ENCODE results near the gene PRR5L.

DNA sequence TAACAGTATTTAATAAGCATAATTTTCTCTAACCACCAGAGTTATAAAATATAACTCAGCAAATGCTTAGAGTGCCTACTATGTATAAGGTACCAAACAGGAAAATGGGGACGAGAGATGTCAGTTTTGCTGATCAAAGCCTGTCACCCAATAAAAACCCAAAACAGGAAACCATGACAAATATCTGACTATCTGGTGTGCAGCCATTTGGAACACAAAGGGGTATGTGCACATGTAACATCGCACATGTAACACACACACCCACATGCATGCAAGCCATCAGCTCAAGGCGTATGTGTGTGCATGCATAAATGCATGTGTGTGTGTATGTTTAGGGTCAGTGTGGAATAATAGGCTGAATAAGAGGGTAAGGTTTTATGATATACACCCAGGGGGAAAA is 64.2 kb downstream of the PRR5L start:
- TF ChIP-seq, protein P1, sequence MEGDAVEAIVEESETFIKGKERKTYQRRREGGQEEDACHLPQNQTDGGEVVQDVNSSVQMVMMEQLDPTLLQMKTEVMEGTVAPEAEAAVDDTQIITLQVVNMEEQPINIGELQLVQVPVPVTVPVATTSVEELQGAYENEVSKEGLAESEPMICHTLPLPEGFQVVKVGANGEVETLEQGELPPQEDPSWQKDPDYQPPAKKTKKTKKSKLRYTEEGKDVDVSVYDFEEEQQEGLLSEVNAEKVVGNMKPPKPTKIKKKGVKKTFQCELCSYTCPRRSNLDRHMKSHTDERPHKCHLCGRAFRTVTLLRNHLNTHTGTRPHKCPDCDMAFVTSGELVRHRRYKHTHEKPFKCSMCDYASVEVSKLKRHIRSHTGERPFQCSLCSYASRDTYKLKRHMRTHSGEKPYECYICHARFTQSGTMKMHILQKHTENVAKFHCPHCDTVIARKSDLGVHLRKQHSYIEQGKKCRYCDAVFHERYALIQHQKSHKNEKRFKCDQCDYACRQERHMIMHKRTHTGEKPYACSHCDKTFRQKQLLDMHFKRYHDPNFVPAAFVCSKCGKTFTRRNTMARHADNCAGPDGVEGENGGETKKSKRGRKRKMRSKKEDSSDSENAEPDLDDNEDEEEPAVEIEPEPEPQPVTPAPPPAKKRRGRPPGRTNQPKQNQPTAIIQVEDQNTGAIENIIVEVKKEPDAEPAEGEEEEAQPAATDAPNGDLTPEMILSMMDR (conservative IDR thresholded peaks at IDR 0.05 in 1 of 2, IDR thresholded peaks at IDR 0.05 in 1 of 2; ENCODE audit: extremely low read depth in 1 of 2, insufficient read depth in 1 of 2, low read depth in 1 of 2, low read length in 2 of 2), result no peak
- TF ChIP-seq EZH2 (IDR thresholded peaks at IDR 0.05; ENCODE audit: borderline replicate concordance, low read length), result no peak

Data from mammary epithelial cell (primary cell).